Stimulated activated CD4-positive, alpha-beta T cell treated with anti-CD3 and anti-CD28 coated beads, Interleukin-1b, Interleukin-23, amount 100 ng/mL, for 4 hours (primary cell): ENCODE results near the gene MS4A12.
"Not testable (repeated sequence)": the region's sequence is repeated elsewhere in the genome, so short reads cannot be mapped to it uniquely, and the experiment has no call there.

Source experiments
- DNase-seq, 2 donors: peaks; one replicate each; pipeline ENCODE4 v3.0.0-alpha.2; 2020; ENCODE audit warnings: low read depth in 2 of 2

The MS4A12 gene

GRCh38 chr11:60492488-60493009 is at the start of gene MS4A12:
Gene MS4A12, plus strand, starts transcription at chr11:60492778. Its CDS starts 4,541 bp downstream, at chr11:60497319.
- DNase-seq, result no peak

- no peak for DNase-seq
Measured at GRCh38 chr11:60447070-60447469, 45.5 kb upstream of the MS4A12 start.

GRCh38 chr11:60447846-60448245 is 44.7 kb upstream of the MS4A12 start:
- DNase-seq, result no peak

GRCh38 chr11:60451185-60451584 is 41.4 kb upstream of the MS4A12 start:
- not testable (repeated sequence) for DNase-seq

- no peak for DNase-seq
Measured at GRCh38 chr11:60454212-60454611, 38.4 kb upstream of the MS4A12 start.

GRCh38 chr11:60455531-60456042 is 37.0 kb upstream of the MS4A12 start, which contains the start of gene MS4A1:
Gene MS4A1, plus strand, starts transcription at chr11:60455847. Its CDS starts 6,528 bp downstream, at chr11:60462375.
- no peak for DNase-seq

GRCh38 chr11:60457576-60457975 is 35.0 kb upstream of the MS4A12 start:
- no peak for DNase-seq

- no peak for DNase-seq
Measured at GRCh38 chr11:60459345-60459744, 33.2 kb upstream of the MS4A12 start.

- DNase-seq, result no peak
Measured at GRCh38 chr11:60468829-60469228, 23.7 kb upstream of the MS4A12 start.

- DNase-seq, result no peak
Measured at GRCh38 chr11:60469723-60470122, 22.9 kb upstream of the MS4A12 start.

- DNase-seq, result no peak
Measured at GRCh38 chr11:60477035-60477445, 15.5 kb upstream of the MS4A12 start.

GRCh38 chr11:60482361-60482760 is 10.2 kb upstream of the MS4A12 start:
- no peak for DNase-seq

GRCh38 chr11:60485987-60486386 is 6.6 kb upstream of the MS4A12 start:
- no peak for DNase-seq

GRCh38 chr11:60493454-60493853 is 876 bp downstream of the MS4A12 start:
- no peak for DNase-seq

GRCh38 chr11:60498399-60498798 is 5.8 kb downstream of the MS4A12 start:
- no peak for DNase-seq

- no peak for DNase-seq
Measured at GRCh38 chr11:60498853-60499252, 6.3 kb downstream of the MS4A12 start.

- no peak for DNase-seq
Measured at GRCh38 chr11:60500276-60500910, 7.8 kb downstream of the MS4A12 start.

GRCh38 chr11:60502221-60502775 is 9.7 kb downstream of the MS4A12 start:
- no peak for DNase-seq

- no peak for DNase-seq
Measured at GRCh38 chr11:60504219-60504905, 11.8 kb downstream of the MS4A12 start.

GRCh38 chr11:60509609-60510008 is 17.0 kb downstream of the MS4A12 start:
- not testable (repeated sequence) for DNase-seq

- DNase-seq, result not testable (repeated sequence)
Measured at GRCh38 chr11:60510209-60510608, 17.6 kb downstream of the MS4A12 start.

- no peak for DNase-seq
Measured at GRCh38 chr11:60511393-60511792, 18.8 kb downstream of the MS4A12 start.
